Endothelial cell of umbilical vein (primary cell): ENCODE data around the gene AVL9. TPM values are rescaled to one million over a fixed set of nuclear protein-coding genes. Genes with fewer than 3 reads are reported as not detected.

Experiments
- BruUV-seq: library from RNA; stranded (reverse); fragments of 400-500 nt; replicated peaks from 2 replicates; lab custom pipeline; 2021; lab: Mats Ljungman, UMichigan
- CTCF ChIA-PET: fragments of 300-600, 350-600 bp; sonication (Branson Sonifier 250); formaldehyde crosslinking; loops from one replicate; lab custom pipeline; 2021; ENCODE audit warnings: antibody characterized with exemption, inconsistent platforms; lab: Charles Lee
- POLR2A ChIA-PET: fragments of 300-600, 350-600 bp; sonication (Branson Sonifier 250); formaldehyde crosslinking; loops from one replicate; lab custom pipeline; 2021; ENCODE audit warnings: antibody characterized with exemption, inconsistent platforms; lab: Charles Lee
- DNase-seq: peaks from one replicate; pipeline ENCODE4 v3.0.0-alpha.2; 2011; ENCODE audit warnings: low read depth, low spot score
- FAIRE-seq: peaks from 2 replicates; lab custom pipeline; 2011; peaks lifted over from hg19 to GRCh38; lab: Jason Lieb, UNC
- H2AFZ ChIP-seq: 2 replicates; pipeline ENCODE4 v1.6.0; 2012; ENCODE audit warnings: low read depth, low read length, control low read depth, inconsistent platforms
- H3K27ac ChIP-seq: 2 replicates; pipeline ENCODE4 v1.5.1; 2011; ENCODE audit warnings: low read depth, mild to moderate bottlenecking, control low read depth, low read length, moderate library complexity; ENCODE audit not compliant: insufficient read depth
- H3K27me3 ChIP-seq, 2 experiments: 2 replicates each; pipeline versions ENCODE4 v1.6.0 to v1.6.1; 2011; ENCODE audit warnings: low read length in 2 of 2, mixed read lengths in 1 of 2; ENCODE audit not compliant: control insufficient read depth in 2 of 2, insufficient read depth in 2 of 2
- H3K36me3 ChIP-seq, 2 experiments: 2 replicates in 1 of 2; 3 replicates in 1 of 2; pipeline ENCODE4 v1.5.1; 2011; ENCODE audit warnings: low read length in 2 of 2, mild to moderate bottlenecking in 1 of 2, moderate library complexity in 1 of 2; ENCODE audit not compliant: control insufficient read depth in 2 of 2, insufficient read depth in 2 of 2; ENCODE audit errors: extremely low read depth in 1 of 2
- H3K4me1 ChIP-seq: 3 replicates; pipeline ENCODE4 v1.5.1; 2011; ENCODE audit warnings: mild to moderate bottlenecking, low read length; ENCODE audit not compliant: control insufficient read depth, insufficient read depth; ENCODE audit errors: extremely low read depth
- H3K4me2 ChIP-seq: 2 replicates; pipeline ENCODE4 v1.6.1; 2011; ENCODE audit warnings: low read length, control low read depth, mixed read lengths; ENCODE audit not compliant: insufficient read depth
- H3K4me3 ChIP-seq, 3 experiments: fragments of 200-600 bp in 1 of 3; sonication (generic), shearing (Covaris generic) in 1 of 3; replicated peaks in 1 of 3; 2 replicates each; pipeline ENCODE4 v1.5.1; 2011 to 2016; ENCODE audit warnings: control low read depth in 3 of 3, low read length in 3 of 3, mild to moderate bottlenecking in 2 of 3, inconsistent platforms in 1 of 3, low read depth in 1 of 3, moderate library complexity in 1 of 3; ENCODE audit not compliant: insufficient read depth in 1 of 3
- H3K79me2 ChIP-seq: 2 replicates; pipeline ENCODE4 v1.6.0; 2012; ENCODE audit warnings: low read length, inconsistent platforms; ENCODE audit not compliant: control insufficient read depth, insufficient read depth
- H3K9ac ChIP-seq: replicated peaks from 2 replicates; pipeline ENCODE3; 2011; ENCODE audit warnings: low read length, control low read depth; ENCODE audit not compliant: insufficient read depth; ENCODE audit errors: extremely low read depth
- H3K9me1 ChIP-seq: replicated peaks from 3 replicates; pipeline ENCODE4 v1.6.0; 2011; ENCODE audit warnings: mild to moderate bottlenecking, low read length; ENCODE audit not compliant: control insufficient read depth, insufficient read depth; ENCODE audit errors: extremely low read depth
- H3K9me3 ChIP-seq: replicated peaks from 2 replicates; pipeline ENCODE4 v1.5.1; 2012; ENCODE audit warnings: low read length, inconsistent platforms; ENCODE audit not compliant: control insufficient read depth, insufficient read depth
- H4K20me1 ChIP-seq: replicated peaks from 2 replicates; pipeline ENCODE3; 2011; ENCODE audit warnings: mild to moderate bottlenecking, low read length; ENCODE audit not compliant: control insufficient read depth, insufficient read depth; ENCODE audit errors: extremely low read depth
- EZH2 ChIP-seq: IDR thresholded peaks from 2 replicates; pipeline ENCODE4 v1.6.1; 2012; ENCODE audit warnings: borderline replicate concordance, low read depth, mild to moderate bottlenecking, moderate library complexity, low read length, inconsistent platforms; ENCODE audit not compliant: severe bottlenecking
- FOS ChIP-seq: IDR thresholded peaks from 2 replicates; pipeline ENCODE4 v1.6.1; 2011; ENCODE audit warnings: mild to moderate bottlenecking, low read length, moderate library complexity, borderline replicate concordance; ENCODE audit not compliant: insufficient read depth
- GATA2 ChIP-seq: IDR thresholded peaks from 2 replicates; pipeline ENCODE4 v1.7.0; 2011; ENCODE audit warnings: low read depth, mild to moderate bottlenecking, moderate library complexity, mixed read lengths, low read length; ENCODE audit not compliant: insufficient read length, insufficient read depth
- JUN ChIP-seq: IDR thresholded peaks from 2 replicates; pipeline ENCODE4 v1.6.1; 2011; ENCODE audit warnings: borderline replicate concordance, low read depth; ENCODE audit not compliant: insufficient read length, insufficient read depth
- MYC ChIP-seq: IDR thresholded peaks from one replicate; pipeline ENCODE4 v1.6.1; 2011; ENCODE audit warnings: mild to moderate bottlenecking, low read depth, low read length
- POLR2A ChIP-seq: IDR thresholded peaks from 2 replicates; pipeline ENCODE4 v1.6.1; 2012; ENCODE audit warnings: low read depth, mild to moderate bottlenecking, control low read depth, low read length
- POLR2AphosphoS5 ChIP-seq: IDR thresholded peaks from 2 replicates; pipeline ENCODE4 v1.6.1; 2012; ENCODE audit warnings: low read depth, mild to moderate bottlenecking, control low read depth, low read length, moderate library complexity; ENCODE audit not compliant: insufficient read depth
- dilution Hi-C: fragments of 300-500 bp; cut with MboI; formaldehyde crosslinking; loops from one replicate; pipeline ENCODE4 v1.15.0; 2019; ENCODE audit warnings: low sequenced_read_pairs; ENCODE audit not compliant: extremely low pct_ligation_motif_present
- intact Hi-C: fragments of 100-400 bp; cut with micrococcal nuclease; formaldehyde crosslinking; loops from one replicate; pipeline ENCODE4 v1.10.0; 2022
- polyA plus RNA-seq, 4 experiments: library from polyadenylated mRNA; depleted of rRNA in 3 of 4; stranded (reverse) in 3 of 4; unstranded in 1 of 4; fragments of >200 nt; gene quantifications; 2 replicates each; pipeline versions ENCODE4 v1.2.1 to v1.2.3, GENCODE V29; 2011 to 2012; ENCODE audit warnings: missing spikeins in 1 of 4
- total RNA-seq: library from RNA; stranded (reverse); gene quantifications from 2 replicates; pipeline ENCODE4 v1.2.3, GENCODE V29; 2021
- TF ChIP-seq, protein P1 (sequence below), 2 donors: IDR thresholded peaks; 1 replicate in 1 of 2; 2 replicates in 1 of 2; pipeline ENCODE4 v1.5.1; 2011; ENCODE audit warnings: low read length in 2 of 2, mild to moderate bottlenecking in 2 of 2, moderate library complexity in 2 of 2, control low read depth in 1 of 2, inconsistent platforms in 1 of 2, low read depth in 1 of 2; ENCODE audit not compliant: insufficient read depth in 1 of 2; ENCODE audit errors: extremely low read depth in 1 of 2
- TF ChIP-seq, protein P2 (sequence below): IDR thresholded peaks from 2 replicates; pipeline ENCODE4 v1.6.1; 2011; ENCODE audit not compliant: insufficient read depth, insufficient read length

AVL9 gene
- total and polyA plus RNA-seq, 2 donors (not counting 3 experiments of a cell fraction or from before 2014, with no cell fraction given): 12.7 to 42.5 TPM

DNA sequence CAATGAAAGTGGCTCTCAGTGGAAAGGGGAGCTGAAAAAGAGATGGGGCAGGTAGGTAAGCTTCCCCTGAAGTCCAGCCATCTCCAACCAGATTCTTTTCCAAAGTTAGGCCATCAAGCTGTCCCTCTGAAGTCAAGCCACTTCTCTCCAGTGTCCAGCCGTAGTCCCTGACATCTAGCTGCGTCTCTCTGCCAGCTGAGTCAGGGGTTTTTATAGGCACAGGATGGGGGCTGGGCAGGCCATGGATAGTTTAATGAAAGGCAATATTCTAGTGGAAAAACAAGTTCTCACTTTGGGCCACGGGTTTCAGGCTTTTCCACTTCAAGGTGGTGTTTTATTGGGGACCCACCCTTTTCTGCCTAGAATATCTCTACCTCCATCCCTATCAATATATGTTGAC, 36.8 kb downstream of the AVL9 start:
- DNase-seq: no peak
- no peak for FAIRE-seq
- H3K4me3 ChIP-seq: no peak overlapping the region
- no TSS peak for BruUV-seq
- dilution Hi-C loops (no loop called here), intact Hi-C loops (no loop called here)
- POLR2A ChIA-PET: no interaction called here
- no peak overlapping the region for H3K9ac ChIP-seq
- H3K27ac ChIP-seq: no peak overlapping the region
- H3K79me2 ChIP-seq: peaks cover 20% of the 10 kb centered on the region
- CTCF ChIA-PET: interaction anchor here (1.1 to 1.3 kb wide), 2 partner anchors 33 to 37 kb away, joined by 3 to 4 read pairs; no protein-coding TSS in a partner anchor
- H3K4me1 ChIP-seq: peaks cover 7% of the 10 kb centered on the region
- H3K27me3 ChIP-seq: no peaks in the 10 kb centered on the region
- H3K9me1 ChIP-seq: no peaks in the 10 kb centered on the region
- no peak for TF ChIP-seq JUN
- TF ChIP-seq POLR2A: no peak
- TF ChIP-seq, protein P1, sequence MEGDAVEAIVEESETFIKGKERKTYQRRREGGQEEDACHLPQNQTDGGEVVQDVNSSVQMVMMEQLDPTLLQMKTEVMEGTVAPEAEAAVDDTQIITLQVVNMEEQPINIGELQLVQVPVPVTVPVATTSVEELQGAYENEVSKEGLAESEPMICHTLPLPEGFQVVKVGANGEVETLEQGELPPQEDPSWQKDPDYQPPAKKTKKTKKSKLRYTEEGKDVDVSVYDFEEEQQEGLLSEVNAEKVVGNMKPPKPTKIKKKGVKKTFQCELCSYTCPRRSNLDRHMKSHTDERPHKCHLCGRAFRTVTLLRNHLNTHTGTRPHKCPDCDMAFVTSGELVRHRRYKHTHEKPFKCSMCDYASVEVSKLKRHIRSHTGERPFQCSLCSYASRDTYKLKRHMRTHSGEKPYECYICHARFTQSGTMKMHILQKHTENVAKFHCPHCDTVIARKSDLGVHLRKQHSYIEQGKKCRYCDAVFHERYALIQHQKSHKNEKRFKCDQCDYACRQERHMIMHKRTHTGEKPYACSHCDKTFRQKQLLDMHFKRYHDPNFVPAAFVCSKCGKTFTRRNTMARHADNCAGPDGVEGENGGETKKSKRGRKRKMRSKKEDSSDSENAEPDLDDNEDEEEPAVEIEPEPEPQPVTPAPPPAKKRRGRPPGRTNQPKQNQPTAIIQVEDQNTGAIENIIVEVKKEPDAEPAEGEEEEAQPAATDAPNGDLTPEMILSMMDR (IDR thresholded peaks at IDR 0.05; ENCODE audit: extremely low read depth in 1 of 2, insufficient read depth in 1 of 2, low read depth in 1 of 2, low read length in 2 of 2): no peak
- no peak for TF ChIP-seq POLR2AphosphoS5
- TF ChIP-seq MYC: no peak
- TF ChIP-seq, protein P2, sequence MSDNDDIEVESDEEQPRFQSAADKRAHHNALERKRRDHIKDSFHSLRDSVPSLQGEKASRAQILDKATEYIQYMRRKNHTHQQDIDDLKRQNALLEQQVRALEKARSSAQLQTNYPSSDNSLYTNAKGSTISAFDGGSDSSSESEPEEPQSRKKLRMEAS: no peak
- TF ChIP-seq FOS: no peak
- no peak for TF ChIP-seq GATA2
- TF ChIP-seq EZH2: no peak
- H3K9me3 ChIP-seq: no peaks in the 10 kb centered on the region
- H3K4me2 ChIP-seq: no peak overlapping the region
- no peaks in the 10 kb centered on the region for H4K20me1 ChIP-seq
- no peaks in the 10 kb centered on the region for H3K36me3 ChIP-seq
- H2AFZ ChIP-seq: no peak overlapping the region
